ENCODE measurements around the gene NFIX.

NFIX gene

GRCh38 chr19:13010038-13010991 is 15.0 kb downstream of the NFIX start:
- no peak for DNase-seq (ENCODE audit: low spot score)

- no peak for DNase-seq (ENCODE audit: low spot score)
Observed at GRCh38 chr19:13010992-13011652, 15.8 kb downstream of the NFIX start.

GRCh38 chr19:13011653-13012389 is 16.5 kb downstream of the NFIX start:
- no peak for DNase-seq (ENCODE audit: low spot score)

- no peak for DNase-seq (ENCODE audit: low spot score)
Observed at GRCh38 chr19:13012390-13012689, 17.1 kb downstream of the NFIX start.

GRCh38 chr19:13012690-13013608 is 17.7 kb downstream of the NFIX start:
- DNase-seq (ENCODE audit: low spot score) = peak; percentile 50

GRCh38 chr19:13013649-13014048 is 18.4 kb downstream of the NFIX start:
- DNase-seq (ENCODE audit: low spot score) = no peak

- no peak for DNase-seq (ENCODE audit: low spot score)
Observed at GRCh38 chr19:13014101-13014920, 19.0 kb downstream of the NFIX start.

GRCh38 chr19:13014921-13015280 is 19.6 kb downstream of the NFIX start:
- no peak for DNase-seq (ENCODE audit: low spot score)

GRCh38 chr19:13015361-13016223 is 20.3 kb downstream of the NFIX start:
- no peak for DNase-seq (ENCODE audit: low spot score)

- DNase-seq (ENCODE audit: low spot score) = no peak
Observed at GRCh38 chr19:13016245-13016627, 21.0 kb downstream of the NFIX start.

- no peak for DNase-seq (ENCODE audit: low spot score)
Observed at GRCh38 chr19:13016628-13017305, 21.5 kb downstream of the NFIX start.

- DNase-seq (ENCODE audit: low spot score) = no peak
Observed at GRCh38 chr19:13017306-13018034, 22.2 kb downstream of the NFIX start.

- DNase-seq (ENCODE audit: low spot score) = no peak
Observed at GRCh38 chr19:13018035-13018914, 23.0 kb downstream of the NFIX start.

- no peak for DNase-seq (ENCODE audit: low spot score)
Observed at GRCh38 chr19:13019332-13019731, 24.1 kb downstream of the NFIX start.

GRCh38 chr19:13020002-13020414 is 24.7 kb downstream of the NFIX start:
- no peak for DNase-seq (ENCODE audit: low spot score)

GRCh38 chr19:13022111-13022858 is 27.0 kb downstream of the NFIX start:
- no peak for DNase-seq (ENCODE audit: low spot score)

Measured in COLO829 (cell line).